SK-N-SH treated with all-trans-retinoic acid at 6 μM for 48 hours (cell line): ENCODE measurements around the gene ACOT13.

ENCODE experiments used
- ARNTL ChIP-seq: fragments of 450-650 bp; formaldehyde crosslinking; IDR thresholded peaks from 2 replicates; pipeline ENCODE4 v1.5.0; 2020; ENCODE audit warnings: low read depth, mild to moderate bottlenecking, moderate library complexity, borderline replicate concordance
- CREB5 ChIP-seq: fragments of 250-450 bp; sonication (Bioruptor Pico); IDR thresholded peaks from 2 replicates; pipeline ENCODE4 v1.5.1; 2020; ENCODE audit warnings: low read depth, mild to moderate bottlenecking, moderate library complexity
- CSDC2 ChIP-seq: fragments of 250-450 bp; sonication (Bioruptor Pico); IDR thresholded peaks from 2 replicates; pipeline ENCODE4 v1.5.0; 2020; ENCODE audit warnings: mild to moderate bottlenecking, moderate library complexity
- POU6F1 ChIP-seq: fragments of 250-450 bp; sonication (Bioruptor Pico); IDR thresholded peaks from 2 replicates; pipeline ENCODE4 v1.8.0; 2021; ENCODE audit warnings: low read depth, mild to moderate bottlenecking, moderate library complexity, borderline replicate concordance
- SNAI2 ChIP-seq: fragments of 250-450 bp; sonication (Bioruptor Pico); IDR thresholded peaks from 2 replicates; pipeline ENCODE4 v1.5.0; 2020; ENCODE audit warnings: mild to moderate bottlenecking, moderate library complexity
- ZC3H10 ChIP-seq: fragments of 250-450 bp; sonication (Bioruptor Pico); IDR thresholded peaks from 2 replicates; pipeline ENCODE4 v1.5.1; 2021; ENCODE audit warnings: mild to moderate bottlenecking, moderate library complexity
- ZFP3 ChIP-seq: fragments of 250-450 bp; sonication (Bioruptor Pico); IDR thresholded peaks from 2 replicates; pipeline ENCODE4 v1.5.0; 2020; ENCODE audit warnings: mild to moderate bottlenecking, moderate library complexity
- ZNF565 ChIP-seq: fragments of 450-650 bp; formaldehyde crosslinking; conservative IDR thresholded peaks from 2 replicates; pipeline ENCODE4 v1.5.0; 2020; ENCODE audit warnings: low read depth, mild to moderate bottlenecking, moderate library complexity

GRCh38 chr6:24621626-24622289 is 45.1 kb upstream of the ACOT13 start:
- TF ChIP-seq ZFP3 (CRISPR knock-in tag) (no peak), ARNTL (no peak), ZNF565 (CRISPR knock-in tag) (no peak), POU6F1 (CRISPR knock-in tag) (no peak), CSDC2 (CRISPR knock-in tag) (no peak), ZC3H10 (CRISPR knock-in tag) (no peak), SNAI2 (CRISPR knock-in tag) (no peak), CREB5 (CRISPR knock-in tag) (no peak)
